Tibial nerve (tissue), 4 donors: ENCODE measurements around the gene RUNX2. TPM values are rescaled to one million over a fixed set of nuclear protein-coding genes. Genes with fewer than 3 reads are reported as not detected.

Experiments
- DNase-seq, 2 donors: peaks; one replicate each; pipeline ENCODE4 v3.0.0-alpha.2; 2019; ENCODE audit warnings: low spot score in 2 of 2
- H3K27ac ChIP-seq, 4 donors: fragments of 200-600 bp; sonication (generic) in 3 of 4; one replicate each; pipeline ENCODE4 v1.5.1; 2017 to 2019; ENCODE audit warnings: mild to moderate bottlenecking in 1 of 4
- H3K27me3 ChIP-seq, 2 donors: fragments of 200-600 bp; sonication (generic) in 1 of 2; one replicate each; pipeline versions ENCODE4 v1.5.1 to v1.6.0; 2017 to 2019
- H3K36me3 ChIP-seq, 3 donors: fragments of 200-600 bp; sonication (generic); one replicate each; pipeline ENCODE4 v1.5.1; 2018 to 2019
- H3K4me1 ChIP-seq, 4 donors: fragments of 200-600 bp; sonication (generic) in 3 of 4; one replicate each; pipeline ENCODE4 v1.5.1; 2017 to 2019
- H3K4me3 ChIP-seq, 4 donors: fragments of 200-600 bp; sonication (generic) in 3 of 4; one replicate each; pipeline ENCODE4 v1.5.1; 2017 to 2019; ENCODE audit warnings: mild to moderate bottlenecking in 1 of 4, moderate library complexity in 1 of 4
- H3K9me3 ChIP-seq, 4 donors: fragments of 200-600 bp; sonication (generic) in 3 of 4; one replicate each; pipeline ENCODE4 v1.5.1; 2017 to 2019
- CTCF ChIP-seq, 5 experiments: fragments of 200-600 bp in 3 of 5; fragments of 450-650 bp in 2 of 5; sonication (generic) in 3 of 5; IDR thresholded peaks; one replicate each; pipeline ENCODE4 v1.5.1; 2016 to 2019; ENCODE audit warnings: antibody characterized with exemption in 5 of 5, mild to moderate bottlenecking in 3 of 5, moderate library complexity in 2 of 5
- EP300 ChIP-seq, 2 donors: sonication (generic); formaldehyde crosslinking; IDR thresholded peaks; one replicate each; pipeline ENCODE4 v1.6.1; 2017; ENCODE audit warnings: antibody characterized with exemption in 2 of 2, mild to moderate bottlenecking in 1 of 2
- POLR2A ChIP-seq, 2 donors: fragments of 450-650 bp; IDR thresholded peaks; one replicate each; pipeline ENCODE4 v1.6.1; 2017; ENCODE audit warnings: antibody characterized with exemption in 2 of 2, mild to moderate bottlenecking in 2 of 2, moderate library complexity in 2 of 2
- WGBS, 2 donors: methylation state at CpG; one replicate each; pipeline ENCODE4 v1.1.5; 2018; 5-methylcytosine and 5-hydroxymethylcytosine counted together
- total RNA-seq, 4 donors: library from RNA; depleted of rRNA; stranded (reverse); fragments of >200 nt; gene quantifications; one replicate each; pipeline ENCODE4 v1.1.0, GENCODE V29; 2016

Gene RUNX2
- total RNA-seq, 4 donors from 2014 or later, result 6.3 to 12.3 (median 7.8) TPM

GRCh38 chr6:45586216-45587171 lies 258.4 kb downstream of the RUNX2 start:
- WGBS, 2 donors, result 71 to 75% methylated on average over 13 of the region's 13 CpGs
- Histone ChIP-seq H3K4me1 (peaks cover 0 to 19% (median 5%) of the 10 kb centered on the region in 4 donors), H3K4me3 (no peak overlapping the region), H3K9me3 (peaks cover 0 to 12% (median 0%) of the 10 kb centered on the region in 4 donors), H3K36me3 (no peaks in the 10 kb centered on the region), H3K27me3 (no peaks in the 10 kb centered on the region), H3K27ac (no peak overlapping the region)
- DNase-seq, result no peak
- TF ChIP-seq POLR2A (IDR thresholded peaks at IDR 0.05), result no peak
- TF ChIP-seq CTCF (IDR thresholded peaks at IDR 0.05), result no peak
- TF ChIP-seq EP300 (IDR thresholded peaks at IDR 0.05), result no peak

GRCh38 chr6:45587229-45588060 lies 259.3 kb downstream of the RUNX2 start:
- DNase-seq, result no peak
- Histone ChIP-seq H3K9me3 (peaks cover 0 to 8% (median 0%) of the 10 kb centered on the region in 4 donors), H3K27me3 (no peaks in the 10 kb centered on the region), H3K27ac (no peak overlapping the region), H3K4me1 (peaks cover 0 to 19% (median 5%) of the 10 kb centered on the region in 4 donors), H3K4me3 (no peak overlapping the region), H3K36me3 (no peaks in the 10 kb centered on the region)
- 77 to 95% methylated on average over 5 of the region's 5 CpGs for WGBS, 2 donors
- TF ChIP-seq CTCF (IDR thresholded peaks at IDR 0.05), result no peak
- TF ChIP-seq POLR2A (IDR thresholded peaks at IDR 0.05), result no peak
- no peak for TF ChIP-seq EP300 (IDR thresholded peaks at IDR 0.05)

GRCh38 chr6:45589367-45589766 lies 261.2 kb downstream of the RUNX2 start:
- Histone ChIP-seq H3K9me3 (no peaks in the 10 kb centered on the region), H3K36me3 (no peaks in the 10 kb centered on the region), H3K4me3 (no peak overlapping the region), H3K27ac (no peak overlapping the region), H3K27me3 (no peaks in the 10 kb centered on the region), H3K4me1 (peaks cover 0 to 19% (median 5%) of the 10 kb centered on the region in 4 donors)
- TF ChIP-seq CTCF (IDR thresholded peaks at IDR 0.05) (no peak), EP300 (IDR thresholded peaks at IDR 0.05) (no peak)
- no peak for DNase-seq
- 95 to 96% methylated on average over 3 of the region's 3 CpGs for WGBS, 2 donors

- TF ChIP-seq EP300 (IDR thresholded peaks at IDR 0.05) (no peak), POLR2A (IDR thresholded peaks at IDR 0.05) (no peak), CTCF (IDR thresholded peaks at IDR 0.05) (no peak)
Observed at GRCh38 chr6:45590226-45590625, 262.1 kb downstream of the RUNX2 start.

More at GRCh38 chr6:45590226-45590625, 262.1 kb downstream of the RUNX2 start:
- H3K9me3 ChIP-seq, result no peaks in the 10 kb centered on the region
- H3K27me3 ChIP-seq, result no peaks in the 10 kb centered on the region
- no peak overlapping the region for H3K4me3 ChIP-seq
- 14 to 23% methylated on average over 4 of the region's 4 CpGs for WGBS, 2 donors
- no peaks in the 10 kb centered on the region for H3K36me3 ChIP-seq
- DNase-seq, result no peak
- H3K27ac ChIP-seq, result peak overlapping the region in 2 of 4 donors; percentile 54 to 71
- peaks cover 0 to 19% (median 5%) of the 10 kb centered on the region in 4 donors for H3K4me1 ChIP-seq
